ENCODE results near the gene CIC.

The CIC gene

DNA sequence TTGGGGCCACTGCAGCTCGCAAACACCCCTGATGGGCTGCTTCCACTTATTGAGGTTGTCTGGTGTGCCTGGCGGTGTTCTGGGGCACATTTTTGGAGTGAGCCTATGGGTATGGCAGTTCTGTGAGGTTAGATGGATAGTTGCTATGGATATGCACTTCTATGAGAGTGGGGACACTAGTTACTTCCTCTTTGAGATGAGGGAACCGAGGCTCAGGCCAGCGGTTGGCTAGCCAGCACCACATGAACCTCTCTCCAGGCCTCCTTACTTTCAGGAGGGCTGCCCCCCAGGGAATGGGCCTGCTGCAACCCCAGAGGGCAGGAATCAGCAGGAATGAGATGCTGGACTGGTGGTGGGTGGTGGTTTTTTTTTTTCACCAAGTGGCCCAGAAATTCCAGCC lies 19.3 kb downstream of the CIC start:
- H3K36me3 ChIP-seq (ENCODE audit: insufficient read depth, low read length), result peaks cover 66% of the 10 kb centered on the region
- no peaks in the 10 kb centered on the region for H3K27me3 ChIP-seq (ENCODE audit: control insufficient read depth, insufficient read depth, low read length)
- H3K9ac ChIP-seq (ENCODE audit: low read depth, low read length), result no peak overlapping the region

GRCh38 chr19:42288881-42289555 lies 20.0 kb downstream of the CIC start:
- H3K9ac ChIP-seq (ENCODE audit: low read depth, low read length), result no peak overlapping the region
- H3K27me3 ChIP-seq (ENCODE audit: control insufficient read depth, insufficient read depth, low read length), result no peaks in the 10 kb centered on the region
- no peaks in the 10 kb centered on the region for H3K9me3 ChIP-seq (replicated peaks; ENCODE audit: low read length)
- peaks cover 71% of the 10 kb centered on the region for H3K36me3 ChIP-seq (ENCODE audit: insufficient read depth, low read length)
- H3K4me1 ChIP-seq (ENCODE audit: control insufficient read depth, insufficient read depth, low read length), result peaks cover 16% of the 10 kb centered on the region
- H3K4me2 ChIP-seq (ENCODE audit: low read length), result no peak overlapping the region
- no peak overlapping the region for H3K4me3 ChIP-seq (ENCODE audit: low read length)

More for the DNA sequence above, 19.3 kb downstream of the CIC start:
- no peaks in the 10 kb centered on the region for H3K9me3 ChIP-seq (replicated peaks; ENCODE audit: low read length)
- H3K4me3 ChIP-seq (ENCODE audit: low read length), result no peak overlapping the region
- no peak overlapping the region for H3K4me2 ChIP-seq (ENCODE audit: low read length)
- peaks cover 17% of the 10 kb centered on the region for H3K4me1 ChIP-seq (ENCODE audit: control insufficient read depth, insufficient read depth, low read length)

DNA sequence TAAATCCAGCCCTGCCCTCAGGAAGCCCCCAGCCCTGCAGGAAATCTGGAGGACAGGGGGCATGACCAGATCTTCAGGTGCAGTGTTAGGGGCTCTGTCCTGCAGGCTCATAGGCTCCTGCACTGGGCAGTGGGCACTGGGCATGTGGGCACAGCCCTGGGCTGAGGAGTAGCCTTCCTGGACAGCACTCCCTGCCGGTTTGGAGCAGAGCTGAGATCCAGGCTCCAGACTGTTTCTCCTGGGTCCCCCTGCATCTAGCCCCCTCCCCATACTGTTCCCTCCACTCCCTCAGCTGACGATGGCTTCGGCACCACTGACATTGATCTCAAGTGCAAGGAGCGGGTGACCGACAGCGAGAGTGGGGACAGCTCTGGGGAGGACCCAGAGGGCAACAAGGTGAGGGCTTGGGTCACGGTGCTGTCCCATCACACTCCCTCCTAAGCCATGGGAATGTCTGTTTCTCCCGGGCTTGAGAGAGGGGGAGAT lies 20.5 kb downstream of the CIC start:
- H3K9me3 ChIP-seq (replicated peaks; ENCODE audit: low read length), result no peaks in the 10 kb centered on the region
- H3K4me3 ChIP-seq (ENCODE audit: low read length), result no peak overlapping the region
- H3K27me3 ChIP-seq (ENCODE audit: control insufficient read depth, insufficient read depth, low read length), result no peaks in the 10 kb centered on the region
- H3K9ac ChIP-seq (ENCODE audit: low read depth, low read length), result no peak overlapping the region
- peaks cover 77% of the 10 kb centered on the region for H3K36me3 ChIP-seq (ENCODE audit: insufficient read depth, low read length)
- no peak overlapping the region for H3K4me2 ChIP-seq (ENCODE audit: low read length)
- peaks cover 16% of the 10 kb centered on the region for H3K4me1 ChIP-seq (ENCODE audit: control insufficient read depth, insufficient read depth, low read length)

GRCh38 chr19:42290136-42290522 lies 21.1 kb downstream of the CIC start:
- Histone ChIP-seq H3K27me3 (ENCODE audit: control insufficient read depth, insufficient read depth, low read length) (no peaks in the 10 kb centered on the region), H3K4me1 (ENCODE audit: control insufficient read depth, insufficient read depth, low read length) (peaks cover 12% of the 10 kb centered on the region), H3K4me3 (ENCODE audit: low read length) (no peak overlapping the region), H3K4me2 (ENCODE audit: low read length) (no peak overlapping the region), H3K36me3 (ENCODE audit: insufficient read depth, low read length) (peaks cover 77% of the 10 kb centered on the region), H3K9ac (ENCODE audit: low read depth, low read length) (no peak overlapping the region), H3K9me3 (replicated peaks; ENCODE audit: low read length) (no peaks in the 10 kb centered on the region)

- Histone ChIP-seq H3K4me3 (ENCODE audit: low read length) (no peak overlapping the region), H3K9ac (ENCODE audit: low read depth, low read length) (no peak overlapping the region), H3K4me1 (ENCODE audit: control insufficient read depth, insufficient read depth, low read length) (peaks cover 6% of the 10 kb centered on the region), H3K9me3 (replicated peaks; ENCODE audit: low read length) (no peaks in the 10 kb centered on the region), H3K4me2 (ENCODE audit: low read length) (no peak overlapping the region), H3K36me3 (ENCODE audit: insufficient read depth, low read length) (peaks cover 80% of the 10 kb centered on the region), H3K27me3 (ENCODE audit: control insufficient read depth, insufficient read depth, low read length) (no peaks in the 10 kb centered on the region)
Observed at GRCh38 chr19:42290523-42291434, 21.7 kb downstream of the CIC start.

- Histone ChIP-seq H3K4me3 (ENCODE audit: low read length) (no peak overlapping the region), H3K4me1 (ENCODE audit: control insufficient read depth, insufficient read depth, low read length) (no peaks in the 10 kb centered on the region), H3K4me2 (ENCODE audit: low read length) (no peak overlapping the region), H3K9ac (ENCODE audit: low read depth, low read length) (no peak overlapping the region), H3K36me3 (ENCODE audit: insufficient read depth, low read length) (peaks cover 84% of the 10 kb centered on the region), H3K27me3 (ENCODE audit: control insufficient read depth, insufficient read depth, low read length) (no peaks in the 10 kb centered on the region), H3K9me3 (replicated peaks; ENCODE audit: low read length) (no peaks in the 10 kb centered on the region)
Observed at GRCh38 chr19:42291435-42291810, 22.4 kb downstream of the CIC start.

- Histone ChIP-seq H3K4me3 (ENCODE audit: low read length) (no peak overlapping the region), H3K4me2 (ENCODE audit: low read length) (no peak overlapping the region), H3K27me3 (ENCODE audit: control insufficient read depth, insufficient read depth, low read length) (no peaks in the 10 kb centered on the region), H3K9ac (ENCODE audit: low read depth, low read length) (no peak overlapping the region), H3K9me3 (replicated peaks; ENCODE audit: low read length) (no peaks in the 10 kb centered on the region), H3K36me3 (ENCODE audit: insufficient read depth, low read length) (peaks cover 86% of the 10 kb centered on the region), H3K4me1 (ENCODE audit: control insufficient read depth, insufficient read depth, low read length) (no peaks in the 10 kb centered on the region)
Observed at GRCh38 chr19:42292042-42292960, 23.2 kb downstream of the CIC start.

GRCh38 chr19:42292963-42293362 lies 23.9 kb downstream of the CIC start:
- no peak overlapping the region for H3K9ac ChIP-seq (ENCODE audit: low read depth, low read length)
- no peak overlapping the region for H3K4me3 ChIP-seq (ENCODE audit: low read length)
- H3K36me3 ChIP-seq (ENCODE audit: insufficient read depth, low read length), result peaks cover 79% of the 10 kb centered on the region
- no peak overlapping the region for H3K4me2 ChIP-seq (ENCODE audit: low read length)
- H3K4me1 ChIP-seq (ENCODE audit: control insufficient read depth, insufficient read depth, low read length), result no peaks in the 10 kb centered on the region
- H3K27me3 ChIP-seq (ENCODE audit: control insufficient read depth, insufficient read depth, low read length), result no peaks in the 10 kb centered on the region
- H3K9me3 ChIP-seq (replicated peaks; ENCODE audit: low read length), result no peaks in the 10 kb centered on the region

DNA sequence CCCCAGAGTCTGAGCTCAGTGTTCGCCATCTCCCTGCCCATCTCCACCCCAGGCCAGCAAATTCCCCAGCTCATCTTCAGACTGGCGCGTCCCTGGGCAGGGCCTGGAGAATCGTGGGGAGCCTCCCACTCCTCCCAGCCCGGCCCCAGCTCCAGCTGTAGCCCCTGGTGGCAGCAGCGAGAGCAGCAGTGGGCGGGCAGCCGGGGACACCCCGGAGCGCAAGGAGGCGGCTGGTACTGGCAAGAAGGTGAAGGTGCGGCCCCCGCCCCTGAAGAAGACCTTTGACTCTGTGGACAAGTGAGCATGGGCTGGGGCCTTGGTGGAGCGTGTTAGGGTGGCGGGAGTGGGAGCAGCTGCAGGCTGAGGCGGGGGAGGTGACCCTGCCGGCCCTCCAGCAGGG lies 24.5 kb downstream of the CIC start:
- no peak overlapping the region for H3K4me2 ChIP-seq (ENCODE audit: low read length)
- no peaks in the 10 kb centered on the region for H3K9me3 ChIP-seq (replicated peaks; ENCODE audit: low read length)
- H3K36me3 ChIP-seq (ENCODE audit: insufficient read depth, low read length), result peaks cover 74% of the 10 kb centered on the region
- no peaks in the 10 kb centered on the region for H3K27me3 ChIP-seq (ENCODE audit: control insufficient read depth, insufficient read depth, low read length)
- no peaks in the 10 kb centered on the region for H3K4me1 ChIP-seq (ENCODE audit: control insufficient read depth, insufficient read depth, low read length)
- no peak overlapping the region for H3K9ac ChIP-seq (ENCODE audit: low read depth, low read length)
- no peak overlapping the region for H3K4me3 ChIP-seq (ENCODE audit: low read length)

DNA sequence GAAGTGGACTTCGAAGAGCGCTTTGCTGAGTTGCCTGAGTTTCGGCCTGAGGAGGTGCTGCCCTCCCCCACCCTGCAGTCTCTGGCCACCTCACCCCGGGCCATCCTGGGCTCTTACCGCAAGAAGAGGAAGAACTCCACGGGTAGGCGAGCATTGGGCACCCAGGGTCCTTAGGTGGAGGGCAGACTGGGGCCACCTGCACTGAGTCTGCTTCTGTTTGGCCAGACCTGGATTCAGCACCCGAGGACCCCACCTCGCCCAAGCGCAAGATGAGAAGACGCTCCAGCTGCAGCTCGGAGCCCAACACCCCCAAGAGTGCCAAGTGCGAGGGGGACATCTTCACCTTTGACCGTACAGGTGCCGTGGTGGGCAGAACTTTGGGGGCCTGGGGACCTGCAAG lies 24.9 kb downstream of the CIC start:
- no peak overlapping the region for H3K4me2 ChIP-seq (ENCODE audit: low read length)
- H3K9ac ChIP-seq (ENCODE audit: low read depth, low read length), result no peak overlapping the region
- no peak overlapping the region for H3K4me3 ChIP-seq (ENCODE audit: low read length)
- H3K27me3 ChIP-seq (ENCODE audit: control insufficient read depth, insufficient read depth, low read length), result no peaks in the 10 kb centered on the region
- H3K4me1 ChIP-seq (ENCODE audit: control insufficient read depth, insufficient read depth, low read length), result no peaks in the 10 kb centered on the region
- H3K36me3 ChIP-seq (ENCODE audit: insufficient read depth, low read length), result peaks cover 70% of the 10 kb centered on the region
- no peaks in the 10 kb centered on the region for H3K9me3 ChIP-seq (replicated peaks; ENCODE audit: low read length)

Data from skeletal muscle satellite cell (primary cell).